Suprapubic skin (tissue), 4 donors: ENCODE measurements around the gene EFCAB6.

Experiments used
- CTCF ChIP-seq, 2 donors: fragments of 200-600 bp in 1 of 2; fragments of 450-650 bp in 1 of 2; sonication (generic) in 1 of 2; IDR thresholded peaks; one replicate each; pipeline ENCODE4 v1.5.1; 2016 to 2019; ENCODE audit warnings: antibody characterized with exemption in 2 of 2, mild to moderate bottlenecking in 1 of 2, moderate library complexity in 1 of 2
- EP300 ChIP-seq: sonication (generic); formaldehyde crosslinking; IDR thresholded peaks from one replicate; pipeline ENCODE4 v1.6.1; 2017; ENCODE audit warnings: antibody characterized with exemption
- POLR2AphosphoS5 ChIP-seq, 3 donors: sonication (generic); formaldehyde crosslinking; IDR thresholded peaks; one replicate each; pipeline ENCODE4 v1.6.1; 2017; ENCODE audit warnings: antibody characterized with exemption in 3 of 3

- TF ChIP-seq CTCF (IDR thresholded peaks at IDR 0.05) (no peak), EP300 (no peak), POLR2AphosphoS5 (IDR thresholded peaks at IDR 0.05) (no peak)
Measured at GRCh38 chr22:43636086-43636485, 176.0 kb downstream of the EFCAB6 start.
